ENCODE data around the gene NFIC. TPM values are rescaled to one million over a fixed set of nuclear protein-coding genes. Genes with fewer than 3 reads are reported as not detected.
A peak's percentile ranks its signal among the peaks of the same experiment; 100 is the strongest.

NFIC gene
- total and polyA plus RNA-seq, 4 donors = 12.8 to 100 (median 75.1) TPM

DNA sequence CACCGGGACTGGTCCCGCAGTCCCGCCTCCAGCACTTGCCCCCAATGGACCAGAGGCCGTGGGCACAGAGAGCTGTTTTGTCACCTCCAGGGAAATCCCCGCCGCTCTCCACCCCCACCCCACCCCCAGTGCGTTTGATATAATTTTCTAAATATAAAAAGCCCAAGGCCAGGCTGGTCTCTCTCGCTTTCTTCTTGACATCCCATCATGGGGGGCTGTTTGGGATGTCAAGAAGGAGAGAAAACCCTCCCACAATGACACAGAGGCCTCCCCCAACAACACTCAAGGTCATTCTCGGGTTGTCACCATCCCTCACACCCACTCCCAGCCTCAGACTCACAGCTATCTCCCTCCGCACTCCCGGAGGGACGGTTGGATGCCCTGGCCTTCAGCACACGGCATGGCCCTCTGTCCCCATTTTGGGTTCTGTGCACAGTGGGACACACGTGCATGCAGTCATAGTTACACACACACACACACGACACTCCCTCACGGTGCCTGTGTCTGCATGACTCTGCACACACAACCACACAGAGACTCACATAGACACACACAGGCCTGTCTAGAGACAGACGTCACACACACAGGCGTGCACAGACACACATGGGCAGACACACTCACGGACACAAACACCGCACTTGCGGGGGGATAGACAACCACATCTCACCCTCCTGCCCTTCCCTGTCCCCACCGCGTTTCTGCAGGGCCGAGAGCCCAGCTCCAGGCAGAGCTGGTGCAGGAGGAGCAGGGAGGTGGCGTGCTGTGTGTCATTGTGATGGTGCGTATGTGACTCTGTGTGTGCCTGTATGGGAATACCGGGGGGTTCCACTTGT, 4.8 kb upstream of the NFIC start:
- TF ChIP-seq HNF4A (conservative IDR thresholded peaks at IDR 0.05) (peak; percentile 36 to 53), GABPA (IDR thresholded peaks at IDR 0.05 in 1 of 2, conservative IDR thresholded peaks at IDR 0.05 in 1 of 2) (no peak), REST (IDR thresholded peaks at IDR 0.05) (peak; percentile 37)
- Histone ChIP-seq H3K4me3 (ENCODE audit: low read depth in 1 of 3, low read length in 3 of 3) (peak overlapping the region; percentile 34 to 97 (median 71)), H3K9ac (ENCODE audit: low read depth in 1 of 2, low read length in 2 of 2) (peak overlapping the region in 1 of 2 donors; percentile 78)

DNA sequence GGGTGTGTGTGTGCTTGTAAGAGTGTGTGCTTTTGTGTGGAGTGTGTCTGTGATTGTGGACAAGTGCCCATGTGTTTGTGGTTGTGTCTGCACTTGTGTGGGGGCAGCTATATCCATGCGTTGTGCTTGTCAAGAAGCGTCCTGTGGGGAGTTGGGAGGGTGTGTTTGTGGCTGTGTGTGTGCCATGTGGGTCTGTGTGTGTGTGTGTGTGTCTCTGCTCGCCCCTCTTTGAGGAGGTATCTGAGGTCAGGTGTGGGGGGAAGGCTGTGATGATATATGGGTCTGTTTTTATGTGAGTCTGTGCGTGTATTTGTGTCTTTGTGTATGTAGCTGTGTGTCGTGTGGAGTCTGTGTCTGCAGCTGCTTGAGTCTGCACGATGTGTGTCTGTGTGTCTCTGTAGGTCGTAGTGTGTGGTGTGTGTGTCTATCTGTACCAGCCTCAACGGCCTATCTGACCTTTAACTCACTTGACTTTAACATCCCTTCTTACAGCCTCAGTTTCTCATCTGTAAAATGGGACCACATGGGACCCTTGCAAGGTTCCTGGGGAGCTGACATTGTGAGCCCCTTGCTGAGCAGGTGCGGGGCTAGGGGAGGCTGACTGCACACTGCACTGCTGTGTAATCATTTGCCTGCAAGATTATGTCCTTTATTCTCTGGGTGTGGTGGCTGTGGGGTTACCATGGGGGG, 4.0 kb upstream of the NFIC start:
- Histone ChIP-seq H3K27ac (ENCODE audit: low read depth in 1 of 2, low read length in 2 of 2) (peak overlapping the region; percentile 7 to 99), H3K27me3 (ENCODE audit: control insufficient read depth in 4 of 4, insufficient read depth in 4 of 4, low read length in 3 of 4) (no peaks in the 10 kb centered on the region), H3K4me1 (ENCODE audit: control insufficient read depth in 4 of 4, insufficient read depth in 4 of 4, low read length in 3 of 4) (peaks cover 9 to 40% (median 31%) of the 10 kb centered on the region in 4 donors), H3K4me3 (ENCODE audit: low read depth in 1 of 3, low read length in 3 of 3) (no peak overlapping the region), H3K9me3 (ENCODE audit: control insufficient read depth in 4 of 4, low read length in 3 of 4) (no peaks in the 10 kb centered on the region), H3K9ac (ENCODE audit: low read depth in 1 of 2, low read length in 2 of 2) (peak overlapping the region in 1 of 2 donors; percentile 28), H3K36me3 (ENCODE audit: control insufficient read depth in 4 of 4, insufficient read depth in 3 of 4, low read depth in 1 of 4, low read length in 3 of 4) (no peaks in the 10 kb centered on the region)
- DNase-seq (ENCODE audit: low spot score) = no peak
- TF ChIP-seq, protein P1, sequence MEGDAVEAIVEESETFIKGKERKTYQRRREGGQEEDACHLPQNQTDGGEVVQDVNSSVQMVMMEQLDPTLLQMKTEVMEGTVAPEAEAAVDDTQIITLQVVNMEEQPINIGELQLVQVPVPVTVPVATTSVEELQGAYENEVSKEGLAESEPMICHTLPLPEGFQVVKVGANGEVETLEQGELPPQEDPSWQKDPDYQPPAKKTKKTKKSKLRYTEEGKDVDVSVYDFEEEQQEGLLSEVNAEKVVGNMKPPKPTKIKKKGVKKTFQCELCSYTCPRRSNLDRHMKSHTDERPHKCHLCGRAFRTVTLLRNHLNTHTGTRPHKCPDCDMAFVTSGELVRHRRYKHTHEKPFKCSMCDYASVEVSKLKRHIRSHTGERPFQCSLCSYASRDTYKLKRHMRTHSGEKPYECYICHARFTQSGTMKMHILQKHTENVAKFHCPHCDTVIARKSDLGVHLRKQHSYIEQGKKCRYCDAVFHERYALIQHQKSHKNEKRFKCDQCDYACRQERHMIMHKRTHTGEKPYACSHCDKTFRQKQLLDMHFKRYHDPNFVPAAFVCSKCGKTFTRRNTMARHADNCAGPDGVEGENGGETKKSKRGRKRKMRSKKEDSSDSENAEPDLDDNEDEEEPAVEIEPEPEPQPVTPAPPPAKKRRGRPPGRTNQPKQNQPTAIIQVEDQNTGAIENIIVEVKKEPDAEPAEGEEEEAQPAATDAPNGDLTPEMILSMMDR (IDR thresholded peaks at IDR 0.05; ENCODE audit: low read depth, low read length, missing input control) = no peak
- TF ChIP-seq HNF4A (conservative IDR thresholded peaks at IDR 0.05) = no peak
- no peak for TF ChIP-seq GABPA (IDR thresholded peaks at IDR 0.05 in 1 of 2, conservative IDR thresholded peaks at IDR 0.05 in 1 of 2)
- 58% methylated on average over 9 of the region's 9 CpGs for WGBS

More for the DNA sequence above, 4.8 kb upstream of the NFIC start:
- no peak for DNase-seq (ENCODE audit: low spot score)
- no peaks in the 10 kb centered on the region for H3K27me3 ChIP-seq (ENCODE audit: control insufficient read depth in 4 of 4, insufficient read depth in 4 of 4, low read length in 3 of 4)
- 22% methylated on average over 27 of the region's 27 CpGs for WGBS
- no peaks in the 10 kb centered on the region for H3K36me3 ChIP-seq (ENCODE audit: control insufficient read depth in 4 of 4, insufficient read depth in 3 of 4, low read depth in 1 of 4, low read length in 3 of 4)
- peaks cover 9 to 40% (median 31%) of the 10 kb centered on the region in 4 donors for H3K4me1 ChIP-seq (ENCODE audit: control insufficient read depth in 4 of 4, insufficient read depth in 4 of 4, low read length in 3 of 4)
- peak overlapping the region; percentile 96 to 99 for H3K27ac ChIP-seq (ENCODE audit: low read depth in 1 of 2, low read length in 2 of 2)
- no peaks in the 10 kb centered on the region for H3K9me3 ChIP-seq (ENCODE audit: control insufficient read depth in 4 of 4, low read length in 3 of 4)

DNA sequence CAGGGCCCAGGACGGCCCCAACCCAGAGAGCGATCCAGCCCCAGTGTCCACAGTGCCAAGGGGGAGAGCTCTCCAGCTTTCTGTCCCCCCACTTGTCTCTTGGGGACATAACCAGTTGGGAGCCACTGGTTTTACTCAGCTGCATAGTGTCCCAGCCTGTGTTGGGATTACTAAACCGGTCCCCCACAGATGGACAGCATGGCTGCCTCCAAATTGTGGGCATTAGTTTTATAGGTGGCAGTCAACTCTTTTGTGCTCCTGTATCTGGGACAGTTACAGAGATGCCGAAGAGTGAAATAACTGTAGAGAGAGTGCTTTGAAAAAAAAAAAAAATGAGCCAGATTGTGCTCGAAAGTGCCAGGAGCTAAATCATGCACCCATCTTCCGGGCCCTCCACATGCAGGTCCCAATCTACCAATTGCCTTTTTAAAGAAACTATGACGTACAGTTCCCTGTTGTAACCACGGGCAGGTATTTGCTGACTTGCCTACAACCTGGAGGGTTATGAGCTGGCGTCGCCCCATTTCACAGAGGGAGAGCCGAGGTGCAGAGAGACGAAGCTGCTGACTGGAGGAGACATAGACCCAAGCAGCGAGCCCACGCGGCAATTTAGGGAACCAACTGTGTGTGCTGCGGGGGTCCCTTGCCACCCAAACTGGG, 2.4 kb upstream of the NFIC start:
- H3K4me3 ChIP-seq (ENCODE audit: low read depth in 1 of 3, low read length in 3 of 3) = no peak overlapping the region
- H3K9me3 ChIP-seq (ENCODE audit: control insufficient read depth in 4 of 4, low read length in 3 of 4) = no peaks in the 10 kb centered on the region
- no peaks in the 10 kb centered on the region for H3K36me3 ChIP-seq (ENCODE audit: control insufficient read depth in 4 of 4, insufficient read depth in 3 of 4, low read depth in 1 of 4, low read length in 3 of 4)
- DNase-seq (ENCODE audit: low spot score) = no peak
- WGBS = 71% methylated on average over 16 of the region's 16 CpGs
- no peaks in the 10 kb centered on the region for H3K27me3 ChIP-seq (ENCODE audit: control insufficient read depth in 4 of 4, insufficient read depth in 4 of 4, low read length in 3 of 4)
- peaks cover 5 to 48% (median 34%) of the 10 kb centered on the region in 4 donors for H3K4me1 ChIP-seq (ENCODE audit: control insufficient read depth in 4 of 4, insufficient read depth in 4 of 4, low read length in 3 of 4)
- H3K9ac ChIP-seq (ENCODE audit: low read depth in 1 of 2, low read length in 2 of 2) = no peak overlapping the region
- TF ChIP-seq RXRA (IDR thresholded peaks at IDR 0.05) (no peak), SP1 (IDR thresholded peaks at IDR 0.05) (no peak), REST (IDR thresholded peaks at IDR 0.05) (no peak), JUND (IDR thresholded peaks at IDR 0.05) (no peak), MAX (IDR thresholded peaks at IDR 0.05) (no peak), FOXA1 (IDR thresholded peaks at IDR 0.05) (no peak)
- H3K27ac ChIP-seq (ENCODE audit: low read depth in 1 of 2, low read length in 2 of 2) = peak overlapping the region in 1 of 2 donors; percentile 35
